Ovary (tissue), 9 donors: Measurements from ENCODE around the gene HEXIM1. TPM values are rescaled to one million over a fixed set of nuclear protein-coding genes. Genes with fewer than 3 reads are reported as not detected.

Source experiments
- DNase-seq, 5 donors: peaks; one replicate each; pipeline ENCODE4 v3.0.0-alpha.2; 2019 to 2020
- H3K27ac ChIP-seq, 2 donors: fragments of 200-600 bp; one replicate each; pipeline versions ENCODE4 v1.5.1 to v1.8.0; 2019 to 2022
- H3K27me3 ChIP-seq: fragments of 200-600 bp; one replicate; pipeline ENCODE4 v1.8.0; 2022
- H3K36me3 ChIP-seq: fragments of 200-600 bp; sonication (generic); one replicate; pipeline ENCODE4 v1.5.1; 2019
- H3K4me1 ChIP-seq: one replicate; pipeline ENCODE4 v1.8.1; 2013; ENCODE audit warnings: mild to moderate bottlenecking, moderate library complexity; ENCODE audit not compliant: insufficient read depth
- H3K4me3 ChIP-seq: fragments of 200-600 bp; sonication (generic); one replicate; pipeline ENCODE4 v1.5.1; 2017
- H3K9me3 ChIP-seq, 2 donors: fragments of 200-600 bp in 1 of 2; sonication (generic) in 1 of 2; one replicate each; pipeline versions ENCODE4 v1.5.1 to v1.8.1; 2013 to 2019; ENCODE audit warnings: mild to moderate bottlenecking in 1 of 2, moderate library complexity in 1 of 2
- EP300 ChIP-seq: sonication (generic); formaldehyde crosslinking; IDR thresholded peaks from one replicate; pipeline ENCODE4 v1.6.1; 2017; ENCODE audit warnings: antibody characterized with exemption
- POLR2A ChIP-seq: fragments of 450-650 bp; IDR thresholded peaks from one replicate; pipeline ENCODE4 v1.6.1; 2017; ENCODE audit warnings: antibody characterized with exemption, mild to moderate bottlenecking, moderate library complexity
- WGBS, 3 donors: extraction: QIAGEN DNeasy Blood & Tissue Kit in 1 of 3; methylation state at CpG; one replicate each; pipeline versions ENCODE4 v1.1.5 to v1.1.7; 2013 to 2017; 5-methylcytosine and 5-hydroxymethylcytosine counted together
- intact Hi-C, 4 donors: fragments of 100-400 bp; cut with DNase I; formaldehyde crosslinking; loops; one replicate each; pipeline versions ENCODE4 v1.11.0 to v1.15.1; 2022 to 2023
- polyA plus RNA-seq, 2 donors: library from polyadenylated mRNA; stranded (reverse); fragments of 200-250 nt in 1 of 2; fragments of 350-450 nt in 1 of 2; fragmentation: Illumina TruSeq in 1 of 2; extraction: RNeasy Lipid Tissue Mini Kit (QIAGEN cat#74804) in 1 of 2; gene quantifications; one replicate each; pipeline ENCODE4 v1.2.3, GENCODE V29; 2013 to 2014
- total RNA-seq, 7 donors: library from RNA; depleted of rRNA in 2 of 7; stranded (reverse); fragments of >200 nt in 2 of 7; fragmentation: NEBNext Ultra II Directional in 3 of 7; extraction: Animal tissue kit (Norgen Biotek cat#: 25700) in 3 of 7; gene quantifications; one replicate each; pipeline versions ENCODE4 v1.1.0 to v1.2.4, GENCODE V29; 2016 to 2023
- TF ChIP-seq, protein P1 (sequence below), 3 donors: fragments of 450-650 bp in 2 of 3; fragments of 200-600 bp in 1 of 3; IDR thresholded peaks; one replicate each; pipeline versions ENCODE4 v1.5.1 to v1.8.0; 2016 to 2022; ENCODE audit warnings: antibody characterized with exemption in 3 of 3, mild to moderate bottlenecking in 1 of 3
- donor health status: DM: no; HTN: no; CAD: no; lungs with moderate emphysema.
- donor health status: DM: no; HTN: no; CAD: no.
- donor health status: Bipolar disorder and iron deficiency.
- donor health status: DM: yes; HTN: yes; CAD: no.
- donor health status: DM: no; HTN: no; CAD: no.
- donor health status: DM: yes; HTN: yes; CAD: no.

HEXIM1 gene
- total and polyA plus RNA-seq, 9 donors: 14.4 to 37.8 (median 26.9) TPM

DNA sequence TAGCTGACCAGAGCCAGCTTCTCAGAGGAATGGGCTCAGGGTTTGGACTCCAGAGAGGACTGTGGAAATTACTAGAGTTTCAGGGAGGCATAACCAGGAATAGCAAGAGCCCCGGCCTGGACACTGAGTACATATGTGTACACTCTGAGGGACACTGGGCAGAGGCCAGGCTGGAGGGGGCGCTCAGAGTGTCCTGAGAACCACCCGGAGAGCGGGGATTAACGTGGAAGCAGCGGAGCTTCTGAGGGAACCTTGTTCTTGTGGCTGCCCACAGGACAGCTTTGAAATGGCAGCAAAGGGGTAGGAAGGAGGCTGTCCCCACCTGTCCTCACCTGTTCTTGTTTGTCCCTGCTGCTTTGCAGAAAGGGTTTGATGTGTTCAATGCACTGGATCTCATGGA lies 43.8 kb upstream of the HEXIM1 start:
- H3K27ac ChIP-seq: no peak overlapping the region
- H3K36me3 ChIP-seq: no peaks in the 10 kb centered on the region
- H3K9me3 ChIP-seq: no peaks in the 10 kb centered on the region
- intact Hi-C loops: loop anchor here in 1 of 4 donors (2.0 kb wide), 1 partner anchor 24 kb away; no protein-coding TSS in a partner anchor
- H3K4me1 ChIP-seq: peaks cover 7% of the 10 kb centered on the region
- no peak overlapping the region for H3K4me3 ChIP-seq
- no peak for DNase-seq
- TF ChIP-seq POLR2A (no peak), EP300 (no peak)
- TF ChIP-seq, protein P1, sequence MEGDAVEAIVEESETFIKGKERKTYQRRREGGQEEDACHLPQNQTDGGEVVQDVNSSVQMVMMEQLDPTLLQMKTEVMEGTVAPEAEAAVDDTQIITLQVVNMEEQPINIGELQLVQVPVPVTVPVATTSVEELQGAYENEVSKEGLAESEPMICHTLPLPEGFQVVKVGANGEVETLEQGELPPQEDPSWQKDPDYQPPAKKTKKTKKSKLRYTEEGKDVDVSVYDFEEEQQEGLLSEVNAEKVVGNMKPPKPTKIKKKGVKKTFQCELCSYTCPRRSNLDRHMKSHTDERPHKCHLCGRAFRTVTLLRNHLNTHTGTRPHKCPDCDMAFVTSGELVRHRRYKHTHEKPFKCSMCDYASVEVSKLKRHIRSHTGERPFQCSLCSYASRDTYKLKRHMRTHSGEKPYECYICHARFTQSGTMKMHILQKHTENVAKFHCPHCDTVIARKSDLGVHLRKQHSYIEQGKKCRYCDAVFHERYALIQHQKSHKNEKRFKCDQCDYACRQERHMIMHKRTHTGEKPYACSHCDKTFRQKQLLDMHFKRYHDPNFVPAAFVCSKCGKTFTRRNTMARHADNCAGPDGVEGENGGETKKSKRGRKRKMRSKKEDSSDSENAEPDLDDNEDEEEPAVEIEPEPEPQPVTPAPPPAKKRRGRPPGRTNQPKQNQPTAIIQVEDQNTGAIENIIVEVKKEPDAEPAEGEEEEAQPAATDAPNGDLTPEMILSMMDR (IDR thresholded peaks at IDR 0.05): no peak
- no peaks in the 10 kb centered on the region for H3K27me3 ChIP-seq
- WGBS, 3 donors: 85 to 87% (median 87%) methylated on average over 6 of the region's 6 CpGs

DNA sequence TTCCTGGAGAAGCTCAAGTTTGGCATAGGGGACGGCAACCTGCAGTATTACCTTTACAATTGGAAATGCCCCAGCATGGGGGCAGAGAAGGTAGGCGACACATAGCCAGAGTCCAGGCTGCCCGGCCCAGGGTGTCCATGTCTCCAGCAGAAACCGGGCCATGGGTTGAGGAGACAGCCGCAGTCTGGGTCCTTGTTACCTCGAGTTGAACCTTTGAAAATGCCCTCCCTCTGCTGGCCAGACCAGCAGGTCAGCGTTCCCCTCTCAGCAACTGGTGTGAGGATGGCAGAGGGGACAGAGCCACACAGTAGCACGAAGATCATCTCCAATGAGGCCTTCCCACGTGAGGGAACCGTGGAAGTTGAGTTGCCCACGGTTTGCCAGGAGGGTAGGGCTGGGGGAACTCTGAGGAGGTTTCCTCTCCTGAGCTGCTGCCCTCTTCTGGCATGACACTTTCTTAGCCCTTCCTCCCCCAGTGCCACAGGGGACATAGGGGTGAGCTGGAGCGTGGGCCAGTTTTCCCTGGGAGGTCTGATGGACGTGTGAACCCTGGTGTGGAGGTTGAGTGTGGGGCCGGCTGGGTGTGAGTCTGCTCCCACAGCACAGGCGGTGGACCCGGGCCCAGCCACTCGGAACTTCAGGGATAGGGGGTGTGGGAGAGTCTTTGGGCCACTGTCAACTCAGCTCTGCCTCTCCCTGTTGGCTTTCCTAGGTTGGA lies 43.2 kb upstream of the HEXIM1 start:
- H3K4me3 ChIP-seq: no peak overlapping the region
- DNase-seq: no peak
- H3K4me1 ChIP-seq: peaks cover 7% of the 10 kb centered on the region
- H3K27me3 ChIP-seq: no peaks in the 10 kb centered on the region
- H3K36me3 ChIP-seq: no peaks in the 10 kb centered on the region
- no peak for TF ChIP-seq POLR2A
- TF ChIP-seq, protein P1 (IDR thresholded peaks at IDR 0.05): no peak
- no peak for TF ChIP-seq EP300
- 74 to 81% (median 76%) methylated on average over 17 of the region's 17 CpGs for WGBS, 3 donors
- intact Hi-C loops: loop anchor here in 1 of 4 donors (2.0 kb wide), 1 partner anchor 24 kb away; no protein-coding TSS in a partner anchor
- no peaks in the 10 kb centered on the region for H3K9me3 ChIP-seq
- H3K27ac ChIP-seq: no peak overlapping the region

GRCh38 chr17:45106096-45106495 lies 42.2 kb upstream of the HEXIM1 start:
- Histone ChIP-seq H3K36me3 (no peaks in the 10 kb centered on the region), H3K27ac (no peak overlapping the region), H3K4me3 (no peak overlapping the region), H3K27me3 (no peaks in the 10 kb centered on the region), H3K9me3 (no peaks in the 10 kb centered on the region), H3K4me1 (peaks cover 9% of the 10 kb centered on the region)
- WGBS, 3 donors: 73 to 89% (median 89%) methylated on average over 5 of the region's 5 CpGs
- intact Hi-C loops: no loop called here
- DNase-seq: no peak
- no peak for TF ChIP-seq EP300
- TF ChIP-seq POLR2A: no peak
- TF ChIP-seq, protein P1 (IDR thresholded peaks at IDR 0.05): no peak

- 83 to 92% (median 88%) methylated on average over 5 of the region's 5 CpGs for WGBS, 3 donors
- no peak overlapping the region for H3K4me3 ChIP-seq
- peaks cover 13% of the 10 kb centered on the region for H3K4me1 ChIP-seq
- H3K36me3 ChIP-seq: no peaks in the 10 kb centered on the region
- TF ChIP-seq, protein P1 (IDR thresholded peaks at IDR 0.05): no peak
- no peak for TF ChIP-seq EP300
- TF ChIP-seq POLR2A: no peak
- intact Hi-C loops: no loop called here
- no peaks in the 10 kb centered on the region for H3K27me3 ChIP-seq
- H3K27ac ChIP-seq: no peak overlapping the region
- no peak for DNase-seq
- H3K9me3 ChIP-seq: no peaks in the 10 kb centered on the region
Observed at GRCh38 chr17:45106582-45106981, 41.7 kb upstream of the HEXIM1 start.
